Measurements from ENCODE around the gene HUNK. TPM values are rescaled to one million over a fixed set of nuclear protein-coding genes. Genes with fewer than 3 reads are reported as not detected.

The HUNK gene
- total and polyA plus RNA-seq, 2 experiments from 2014 or later = 6.7 to 9.2 TPM

GRCh38 chr21:31917108-31917507 is 44.3 kb downstream of the HUNK start:
- no peak for DNase-seq (ENCODE audit: low read depth in 1 of 2, low spot score in 1 of 2)
- no peaks in the 10 kb centered on the region for H3K36me3 ChIP-seq
- H3K4me1 ChIP-seq (ENCODE audit: low read depth) = peaks cover 9% of the 10 kb centered on the region
- no peak for TF ChIP-seq CTCF (IDR thresholded peaks at IDR 0.05; ENCODE audit: low read depth, low read length)
- no peak overlapping the region for H3K27ac ChIP-seq
- H3K9me3 ChIP-seq (ENCODE audit: low read depth) = no peaks in the 10 kb centered on the region
- H3K4me3 ChIP-seq = no peak overlapping the region
- H3K27me3 ChIP-seq = no peaks in the 10 kb centered on the region

- no peaks in the 10 kb centered on the region for H3K27me3 ChIP-seq
- H3K27ac ChIP-seq = no peak overlapping the region
- no peaks in the 10 kb centered on the region for H3K36me3 ChIP-seq
- no peaks in the 10 kb centered on the region for H3K9me3 ChIP-seq (ENCODE audit: low read depth)
- TF ChIP-seq CTCF (IDR thresholded peaks at IDR 0.05; ENCODE audit: low read depth, low read length) = no peak
- H3K4me1 ChIP-seq (ENCODE audit: low read depth) = peaks cover 9% of the 10 kb centered on the region
- no peak for DNase-seq (ENCODE audit: low read depth in 1 of 2, low spot score in 1 of 2)
- no peak overlapping the region for H3K4me3 ChIP-seq
Observed at GRCh38 chr21:31918250-31918775, 45.5 kb downstream of the HUNK start.

GRCh38 chr21:31920275-31920674 is 47.5 kb downstream of the HUNK start:
- no peak for DNase-seq (ENCODE audit: low read depth in 1 of 2, low spot score in 1 of 2)

GRCh38 chr21:31921079-31921478 is 48.3 kb downstream of the HUNK start:
- Histone ChIP-seq H3K27me3 (no peaks in the 10 kb centered on the region), H3K4me1 (ENCODE audit: low read depth) (no peaks in the 10 kb centered on the region), H3K9me3 (ENCODE audit: low read depth) (no peaks in the 10 kb centered on the region), H3K36me3 (no peaks in the 10 kb centered on the region), H3K4me3 (no peak overlapping the region), H3K27ac (no peak overlapping the region)
- no peak for DNase-seq (ENCODE audit: low read depth in 1 of 2, low spot score in 1 of 2)
- no peak for TF ChIP-seq CTCF (IDR thresholded peaks at IDR 0.05; ENCODE audit: low read depth, low read length)

More at GRCh38 chr21:31920275-31920674, 47.5 kb downstream of the HUNK start:
- Histone ChIP-seq H3K9me3 (ENCODE audit: low read depth) (no peaks in the 10 kb centered on the region), H3K4me3 (no peak overlapping the region), H3K4me1 (ENCODE audit: low read depth) (no peaks in the 10 kb centered on the region), H3K27ac (no peak overlapping the region), H3K36me3 (no peaks in the 10 kb centered on the region), H3K27me3 (no peaks in the 10 kb centered on the region)
- TF ChIP-seq CTCF (IDR thresholded peaks at IDR 0.05; ENCODE audit: low read depth, low read length) = no peak

GRCh38 chr21:31922881-31923280 is 50.1 kb downstream of the HUNK start:
- Histone ChIP-seq H3K36me3 (no peaks in the 10 kb centered on the region), H3K27me3 (no peaks in the 10 kb centered on the region), H3K9me3 (ENCODE audit: low read depth) (no peaks in the 10 kb centered on the region), H3K4me3 (no peak overlapping the region), H3K27ac (no peak overlapping the region), H3K4me1 (ENCODE audit: low read depth) (peaks cover 4% of the 10 kb centered on the region)
- TF ChIP-seq CTCF (IDR thresholded peaks at IDR 0.05; ENCODE audit: low read depth, low read length) = no peak
- no peak for DNase-seq (ENCODE audit: low read depth in 1 of 2, low spot score in 1 of 2)

GRCh38 chr21:31923756-31924155 is 50.9 kb downstream of the HUNK start:
- DNase-seq (ENCODE audit: low read depth in 1 of 2, low spot score in 1 of 2) = no peak
- Histone ChIP-seq H3K9me3 (ENCODE audit: low read depth) (no peaks in the 10 kb centered on the region), H3K4me3 (no peak overlapping the region), H3K36me3 (no peaks in the 10 kb centered on the region), H3K4me1 (ENCODE audit: low read depth) (peaks cover 12% of the 10 kb centered on the region), H3K27ac (no peak overlapping the region), H3K27me3 (no peaks in the 10 kb centered on the region)
- no peak for TF ChIP-seq CTCF (IDR thresholded peaks at IDR 0.05; ENCODE audit: low read depth, low read length)

Measured in cardiac muscle cell (in vitro differentiated cells and primary cell).